DMS79 (cell line): ENCODE results near the gene IP6K1.

Experiments used
- DNase-seq: peaks from one replicate; lab custom pipeline; 2025; lab: John Stamatoyannopoulos, UW

Gene IP6K1

DNA sequence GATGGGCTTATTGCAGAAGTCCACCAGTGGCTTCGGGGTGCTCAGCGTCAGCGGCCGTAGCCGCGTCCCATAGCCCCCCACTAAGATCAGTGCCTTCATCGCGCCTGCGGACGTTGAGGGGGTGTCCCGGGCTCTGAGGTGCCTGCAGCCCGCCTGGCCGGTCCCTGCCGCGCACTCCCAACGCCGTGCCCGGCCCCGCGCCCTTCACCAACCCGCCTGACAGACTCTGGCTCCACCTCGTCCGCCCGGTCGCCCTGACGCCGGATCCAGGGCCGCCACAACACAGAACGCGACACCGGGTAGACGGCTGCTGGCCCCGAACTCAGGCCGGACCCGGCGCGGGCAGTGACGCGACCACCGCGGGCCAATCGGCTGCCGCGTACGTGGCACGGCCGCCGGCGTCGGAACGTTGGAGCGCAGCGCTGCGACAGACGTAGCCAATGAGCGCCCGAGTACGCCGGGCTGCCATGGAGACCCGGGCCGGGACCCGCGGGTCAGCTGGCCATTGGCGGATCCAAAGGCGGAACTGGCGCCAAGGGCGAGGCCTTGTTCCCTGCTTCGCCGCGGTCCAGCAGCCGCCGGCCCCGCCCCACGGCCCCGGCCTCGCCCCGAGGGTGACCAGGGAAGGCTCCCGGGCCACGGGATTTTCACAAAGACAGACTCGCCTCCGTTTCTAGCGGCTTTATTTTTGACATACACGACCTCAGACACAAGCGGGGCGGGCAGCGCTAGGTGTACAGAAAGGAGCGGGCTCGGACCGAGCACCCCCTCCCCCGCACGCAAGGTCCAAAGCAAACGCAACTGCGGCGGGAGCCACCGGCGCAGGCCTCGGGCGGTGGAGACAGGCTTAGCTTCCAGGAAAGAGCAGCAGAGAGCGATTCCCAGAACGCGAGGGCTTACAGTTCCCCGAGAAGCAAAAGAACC, 62.5 kb downstream of the IP6K1 start, which contains the start of gene GMPPB:
Gene GMPPB (minus strand): TSS at position 324 of the 924 bp plus-strand sequence. CDS start 225 bp downstream, at position 99.
- peak; percentile 75 for DNase-seq

DNA sequence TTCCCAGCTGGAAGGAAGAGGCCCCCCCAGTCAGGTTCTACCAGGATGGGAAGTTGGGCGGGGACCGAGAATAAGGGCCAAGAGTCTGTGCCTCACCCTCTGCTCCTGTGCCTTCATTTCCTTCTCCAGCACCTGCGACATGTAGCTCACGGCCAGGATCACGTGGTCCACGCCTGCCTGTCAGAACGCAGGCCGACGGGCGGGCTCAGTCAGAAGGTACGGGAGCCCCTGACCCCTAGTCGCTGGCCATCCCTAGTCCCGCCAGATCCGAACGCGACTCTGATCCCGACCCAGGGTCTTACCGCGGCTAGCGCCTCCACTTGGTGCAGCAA, 63.1 kb downstream of the IP6K1 start:
- DNase-seq = peak; percentile 3

DNA sequence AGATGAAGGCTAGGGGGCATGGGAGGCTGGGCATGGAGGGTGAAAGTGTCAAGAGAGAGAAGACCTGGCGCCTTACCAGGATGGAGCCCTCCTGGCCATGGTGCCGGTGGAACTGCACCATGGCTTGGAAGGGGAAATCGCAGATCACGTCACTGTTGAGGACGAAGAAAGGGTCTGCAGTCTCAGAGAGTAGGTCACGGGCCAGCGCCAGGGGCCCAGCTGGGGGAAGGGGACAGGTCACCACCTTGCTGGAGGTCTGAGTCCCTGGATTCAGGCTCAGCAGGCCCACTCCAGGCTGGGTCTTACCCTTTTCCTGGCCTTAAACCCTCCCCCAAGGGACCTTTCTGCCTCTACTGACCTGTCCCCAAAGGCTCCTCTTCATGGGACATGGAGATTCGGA, 63.4 kb downstream of the IP6K1 start:
- no peak for DNase-seq

- DNase-seq = no peak
Observed at GRCh38 chr3:49721896-49722781, 64.2 kb downstream of the IP6K1 start.

DNA sequence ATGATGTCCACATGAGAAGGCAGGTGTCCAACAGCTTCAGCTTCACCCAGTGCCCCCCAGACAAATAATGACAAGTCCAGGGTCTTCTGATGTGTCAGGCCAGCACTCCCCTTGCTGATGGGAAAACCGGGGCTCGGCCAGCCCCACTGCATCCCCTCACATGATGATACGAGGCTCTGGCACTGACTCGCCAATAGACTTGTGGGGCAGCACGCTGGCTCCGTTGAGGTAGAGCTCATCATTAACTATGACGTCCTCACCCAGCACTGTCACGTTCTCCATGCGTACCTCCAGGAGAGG, 64.8 kb downstream of the IP6K1 start:
- no peak for DNase-seq

DNA sequence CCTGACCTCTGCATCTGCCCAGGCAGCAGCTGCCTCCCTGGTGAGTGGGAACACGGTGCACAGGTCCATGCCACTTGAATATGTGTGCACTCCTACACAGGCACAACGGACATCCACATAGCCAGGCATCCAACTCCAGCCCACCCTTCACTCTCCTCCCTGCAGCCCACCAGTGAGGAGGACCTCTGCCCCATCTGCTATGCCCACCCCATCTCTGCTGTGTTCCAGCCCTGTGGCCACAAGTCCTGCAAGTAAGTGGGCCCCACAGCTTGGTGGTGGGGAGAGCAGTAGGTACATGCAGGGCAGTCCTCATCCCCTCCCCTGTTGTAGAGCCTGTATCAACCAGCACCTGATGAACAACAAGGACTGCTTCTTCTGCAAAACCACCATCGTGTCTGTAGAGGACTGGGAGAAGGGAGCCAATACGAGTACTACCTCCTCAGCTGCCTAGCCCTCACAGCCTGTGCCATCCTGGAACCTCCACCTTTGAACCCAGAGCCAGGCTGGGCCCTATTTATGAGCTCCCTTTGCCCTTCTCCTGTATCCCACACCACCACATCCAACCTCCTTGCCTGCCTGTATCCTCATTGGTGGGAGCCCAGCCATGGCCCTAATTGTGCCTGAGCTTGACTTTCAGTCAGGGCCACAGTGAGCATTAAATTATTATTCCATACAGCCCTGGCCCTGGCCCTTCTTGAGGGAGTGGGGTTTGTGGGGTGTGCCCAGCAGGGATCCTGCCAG, 65.3 kb downstream of the IP6K1 start:
- no peak for DNase-seq

DNA sequence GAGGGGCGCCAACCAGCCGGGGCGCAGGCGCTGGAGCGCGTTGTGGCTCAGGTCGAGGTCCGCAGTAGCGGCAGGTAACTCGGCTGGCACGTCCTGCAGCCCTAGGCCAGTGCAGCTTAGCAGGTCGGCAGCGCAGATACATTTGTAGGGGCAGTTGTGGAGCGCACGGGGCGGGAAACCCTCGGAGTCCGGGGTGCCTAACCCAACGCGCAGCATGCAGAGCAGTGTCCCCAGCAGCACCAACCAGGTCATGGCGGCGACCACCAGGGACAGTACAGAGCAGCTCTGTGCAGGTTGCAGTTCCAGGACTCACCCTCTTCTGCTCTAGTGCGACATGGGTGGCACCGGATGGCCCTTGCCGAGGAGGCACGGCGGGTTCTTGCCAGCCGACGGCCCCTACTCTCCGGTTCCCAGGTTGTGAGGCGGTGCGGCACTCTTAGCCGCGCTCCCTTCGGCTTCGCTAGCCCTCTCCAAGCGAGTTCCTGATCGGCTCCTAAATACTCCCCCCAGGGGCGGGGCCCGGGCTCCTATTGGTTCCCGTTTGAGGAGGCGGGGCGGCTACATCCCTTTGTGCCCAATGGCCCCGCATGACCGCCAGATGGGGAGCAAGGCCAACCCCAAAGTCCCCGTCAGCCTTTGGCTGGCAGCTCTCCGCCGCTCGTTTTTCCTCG, 67.0 kb downstream of the IP6K1 start, which contains the start of gene AMIGO3:
Gene AMIGO3 (minus strand): TSS at position 471 of the 671 bp plus-strand sequence. CDS start 219 bp downstream, at position 252.
- no peak for DNase-seq

GRCh38 chr3:49718858-49719213, 67.5 kb downstream of the IP6K1 start:
- DNase-seq = no peak

DNA sequence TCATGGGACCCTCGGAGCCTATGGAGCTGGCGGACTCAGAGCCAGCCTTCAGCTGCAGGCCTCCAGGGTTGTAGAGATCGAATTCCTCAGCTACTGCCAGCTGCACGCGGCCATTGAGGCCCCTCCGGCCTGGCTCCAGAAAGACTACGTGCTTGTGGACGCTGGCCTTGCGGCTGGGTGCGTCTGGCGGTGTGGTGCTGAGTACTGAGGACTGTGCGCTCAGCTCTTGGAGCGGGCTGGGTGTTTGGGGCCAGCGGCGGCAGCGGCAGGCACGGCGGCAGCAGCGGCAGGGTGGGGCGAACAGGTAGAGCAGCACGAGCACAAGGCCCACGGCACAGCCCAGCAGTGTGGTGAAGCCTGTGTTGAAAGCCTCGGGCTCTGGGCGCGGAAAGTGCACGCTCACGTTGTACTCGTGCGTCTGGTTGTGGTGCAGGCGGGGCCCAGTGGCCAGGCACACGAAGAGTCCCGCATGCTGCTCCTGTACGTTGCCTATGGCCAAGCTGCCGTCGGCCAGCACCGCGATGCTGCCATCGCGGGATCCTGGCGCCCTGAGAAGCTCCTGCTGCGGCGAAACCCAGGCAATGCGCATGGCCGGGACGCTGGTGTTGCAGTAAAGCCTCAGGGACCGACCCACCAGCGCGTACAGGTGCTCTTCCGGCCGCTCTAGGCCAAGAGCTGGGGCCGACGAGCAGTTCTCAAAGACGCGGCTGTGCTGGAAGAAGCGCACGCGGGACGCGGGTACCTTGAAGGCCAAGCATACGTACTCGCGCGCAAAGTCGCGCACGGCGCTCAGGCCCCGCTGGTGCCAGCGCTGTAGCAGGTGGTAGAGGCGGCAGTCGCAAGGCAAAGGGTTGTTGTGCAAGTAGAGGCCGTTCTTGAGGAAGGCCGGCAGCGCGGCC, 68.1 kb downstream of the IP6K1 start:
- no peak for DNase-seq

DNA sequence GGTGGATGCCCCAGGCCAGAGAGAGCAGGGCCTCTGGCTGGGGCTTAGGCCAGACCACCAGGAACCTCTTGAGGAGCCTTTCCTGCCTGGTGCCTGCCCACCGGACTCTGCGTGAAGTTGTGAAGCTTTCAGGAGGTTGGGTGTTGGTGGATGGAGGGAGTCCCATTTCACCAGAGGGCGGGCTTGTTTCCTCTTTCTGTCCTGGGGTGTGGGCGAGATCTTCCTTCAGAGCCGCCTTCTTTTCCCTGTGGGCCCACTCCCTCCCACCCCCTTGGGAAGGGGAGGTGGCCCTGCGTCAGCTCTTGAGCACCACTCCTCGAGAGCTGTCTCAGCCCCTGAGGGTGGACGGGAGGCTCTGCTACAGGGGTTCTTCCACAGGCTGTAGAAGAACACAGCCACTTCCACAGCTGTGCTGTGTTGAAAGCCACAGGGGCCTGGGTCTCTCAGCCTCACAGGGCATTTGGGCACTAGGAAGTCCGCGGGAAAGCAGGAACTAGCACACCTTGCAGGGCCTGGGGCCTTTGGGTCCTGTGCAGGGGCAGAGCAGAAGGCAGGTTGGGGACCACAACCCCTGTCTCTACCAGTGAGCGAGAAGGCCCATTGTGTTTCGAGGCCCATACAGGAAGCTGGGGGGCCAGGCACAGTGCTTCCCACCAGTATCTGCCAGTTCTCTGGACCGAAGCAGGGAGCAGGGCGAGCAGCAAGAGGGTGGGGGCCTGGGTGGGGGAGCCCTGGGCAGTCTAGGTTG, 69.0 kb downstream of the IP6K1 start:
- no peak for DNase-seq

GRCh38 chr3:49716691-49717210, 69.6 kb downstream of the IP6K1 start:
- DNase-seq = no peak

- DNase-seq = no peak
Observed at GRCh38 chr3:49716169-49716568, 70.2 kb downstream of the IP6K1 start.

- DNase-seq = no peak
Observed at GRCh38 chr3:49715611-49716121, 70.7 kb downstream of the IP6K1 start.

DNA sequence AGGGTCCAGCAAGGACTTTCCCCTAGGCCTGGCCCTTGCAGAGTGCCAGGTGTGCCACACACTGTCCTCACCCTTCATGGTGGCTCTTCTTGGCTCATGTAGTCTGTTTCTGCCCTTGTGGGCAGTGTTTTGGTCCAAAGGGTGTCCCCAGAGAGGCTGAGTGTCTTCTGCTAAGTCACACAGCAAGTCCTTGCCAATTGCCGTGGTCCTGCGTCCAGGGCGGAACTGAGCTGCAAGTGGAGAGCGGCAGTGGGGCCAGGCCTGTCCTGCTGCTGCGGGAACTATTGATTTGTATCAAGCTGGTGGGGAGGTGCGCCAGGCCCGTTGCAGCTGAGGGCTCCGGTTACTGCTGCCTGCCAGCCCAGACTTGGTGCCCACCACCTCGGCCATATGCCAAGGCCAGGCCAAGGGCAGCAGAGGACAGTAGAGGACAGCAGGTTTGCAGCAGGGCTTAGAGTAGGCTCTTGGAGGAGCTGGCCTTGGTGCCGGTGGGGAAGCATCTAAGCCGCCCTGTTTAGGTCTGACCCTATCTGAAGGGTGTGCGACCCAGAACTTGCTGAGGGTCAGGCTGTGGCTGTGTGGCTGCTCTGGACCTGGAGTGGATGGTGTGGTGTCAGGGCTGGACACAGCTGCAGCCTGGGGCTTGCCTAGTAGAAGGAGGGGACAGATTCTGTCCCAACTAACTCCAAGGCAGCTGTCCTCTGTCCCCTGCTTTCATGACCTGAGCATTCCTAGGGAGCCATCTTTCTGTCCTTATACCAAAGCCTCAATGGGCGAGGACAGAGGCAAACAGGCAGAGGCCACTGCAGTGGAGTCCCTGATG, 71.4 kb downstream of the IP6K1 start:
- DNase-seq = no peak

DNA sequence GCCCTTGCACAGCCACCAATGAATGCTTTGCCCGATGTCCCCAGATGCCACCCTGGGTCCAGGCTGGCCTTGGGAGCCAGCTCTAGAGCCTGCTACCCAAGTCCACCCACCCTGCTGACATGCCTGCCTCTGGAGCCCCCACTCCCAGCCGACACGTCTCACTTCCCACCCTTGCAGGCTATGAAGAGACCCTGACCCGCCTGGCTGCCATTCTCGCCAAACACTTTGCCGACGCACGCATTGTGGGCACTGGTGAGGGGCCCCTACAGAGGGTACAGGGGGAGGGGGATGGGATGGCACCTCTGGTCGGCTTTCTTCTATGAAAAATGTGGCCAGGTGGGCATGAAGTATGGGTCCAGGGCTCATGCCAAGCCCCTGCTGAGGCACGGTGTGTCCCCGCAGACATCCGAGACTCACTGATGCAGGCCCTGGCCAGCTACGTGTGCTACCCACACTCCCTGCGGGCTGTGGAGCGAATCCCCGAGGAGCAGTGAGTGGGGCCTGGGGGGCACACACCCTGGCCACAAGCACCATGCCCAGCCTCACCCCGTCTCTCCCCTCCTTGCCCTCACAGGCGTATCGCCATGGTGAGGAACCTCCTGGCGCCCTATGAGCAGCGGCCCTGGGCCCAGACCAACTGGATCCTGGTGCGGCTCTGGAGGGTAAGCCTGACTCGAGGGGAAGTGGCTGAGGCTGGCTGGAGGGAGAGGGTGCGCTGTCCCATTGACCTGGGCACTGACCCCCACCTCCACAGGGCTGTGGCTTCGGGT, 72.8 kb downstream of the IP6K1 start:
- DNase-seq = no peak

- no peak for DNase-seq
Observed at GRCh38 chr3:49712631-49713317, 73.6 kb downstream of the IP6K1 start.

- DNase-seq = no peak
Observed at GRCh38 chr3:49712166-49712565, 74.2 kb downstream of the IP6K1 start.
